Measurements from ENCODE around the gene KATNB1. TPM values are rescaled to one million over a fixed set of nuclear protein-coding genes. Genes with fewer than 3 reads are reported as not detected.

KATNB1 gene
- total RNA-seq, 1 experiment from 2014 or later: 60.4 TPM

DNA sequence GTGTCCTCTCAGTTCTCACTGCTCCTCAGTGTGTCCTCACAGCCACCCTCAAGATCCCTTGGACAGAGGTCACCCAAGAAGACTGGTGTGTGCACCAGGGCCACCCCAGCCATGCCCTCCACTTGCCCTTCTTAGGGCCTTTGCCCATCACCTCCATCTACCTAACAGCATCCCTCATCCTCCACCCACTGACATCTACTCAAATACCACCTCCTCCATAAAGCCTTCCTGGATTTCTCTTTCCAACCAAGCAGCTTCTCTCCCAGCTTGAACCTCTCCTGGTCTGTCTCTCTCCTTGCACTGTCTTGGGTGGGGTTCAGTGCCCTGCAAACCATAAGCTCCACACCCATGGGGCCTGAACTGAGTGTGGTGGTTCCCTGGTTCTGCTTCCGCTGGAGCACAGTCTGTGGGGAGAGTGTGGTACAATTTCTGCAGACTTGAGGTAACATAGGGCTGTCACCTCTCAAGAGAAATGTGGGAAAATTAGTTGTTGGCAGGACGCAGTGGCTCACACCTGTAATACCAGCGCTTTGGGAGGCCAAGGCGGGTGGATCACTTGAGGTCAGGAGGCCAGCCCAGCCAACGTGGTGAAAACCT is 14.4 kb downstream of the KATNB1 start:
- ATAC-seq (no peak), DNase-seq (ENCODE audit: low spot score) (no peak)
- no peaks in the 10 kb centered on the region for H3K4me1 Mint-ChIP-seq
- TF ChIP-seq ZNF219 (CRISPR knock-in tag; IDR thresholded peaks at IDR 0.05; ENCODE audit: borderline replicate concordance) (no peak), JAZF1 (CRISPR knock-in tag; IDR thresholded peaks at IDR 0.05) (no peak), RELA (CRISPR knock-in tag; IDR thresholded peaks at IDR 0.05; ENCODE audit: borderline replicate concordance) (no peak)
- H3K27ac Mint-ChIP-seq: no peak overlapping the region
- H3K4me3 Mint-ChIP-seq: no peak overlapping the region
- H3K9me3 Mint-ChIP-seq: no peaks in the 10 kb centered on the region
- POLR2A ChIA-PET: no interaction called here
- no peaks in the 10 kb centered on the region for H3K27me3 Mint-ChIP-seq (ENCODE audit: low read depth)
- CTCF ChIA-PET: interaction anchor here (0.5 kb wide), 1 partner anchor 191 kb away, joined by 3 read pairs; no protein-coding TSS in a partner anchor
- 0 out of 2 replicates have a peak, but pooled peaks cover 3% of the 10 kb centered on the region for H3K36me3 Mint-ChIP-seq

DNA sequence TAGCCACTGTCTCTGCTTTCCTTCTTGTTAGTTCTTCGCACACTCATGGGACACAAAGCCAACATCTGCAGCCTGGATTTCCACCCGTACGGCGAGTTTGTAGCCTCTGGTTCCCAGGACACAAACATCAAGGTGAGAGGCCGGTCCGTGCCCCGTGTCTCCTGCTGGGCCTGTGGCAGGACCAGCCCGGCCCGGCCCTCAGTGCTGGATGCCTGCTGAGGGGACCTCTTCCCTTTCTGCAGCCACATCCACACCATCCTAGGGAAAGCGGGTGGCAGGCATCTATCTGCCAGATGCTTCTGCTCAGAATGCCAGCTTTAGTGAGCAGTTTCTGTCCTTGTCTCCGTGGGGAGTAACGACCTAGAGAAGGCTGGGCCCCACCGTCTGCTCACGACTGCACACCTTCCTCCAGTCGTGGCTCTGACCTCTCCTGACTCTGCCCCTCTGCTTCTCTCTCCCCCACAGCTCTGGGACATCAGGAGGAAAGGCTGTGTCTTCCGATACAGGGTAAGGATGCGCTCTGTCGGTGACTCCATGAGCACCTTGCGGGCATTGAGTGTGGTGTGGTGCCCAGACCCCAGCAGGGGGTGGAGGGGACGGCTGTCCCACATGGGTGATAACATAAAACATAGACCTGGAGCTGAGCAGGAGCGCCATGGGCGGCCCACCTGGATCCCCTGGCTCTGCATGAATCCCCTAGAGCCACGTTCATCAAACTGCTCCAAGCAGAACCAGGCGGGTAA is 15.4 kb downstream of the KATNB1 start:
- no peaks in the 10 kb centered on the region for H3K9me3 Mint-ChIP-seq
- DNase-seq (ENCODE audit: low spot score) (no peak), ATAC-seq (no peak)
- TF ChIP-seq, protein P1, sequence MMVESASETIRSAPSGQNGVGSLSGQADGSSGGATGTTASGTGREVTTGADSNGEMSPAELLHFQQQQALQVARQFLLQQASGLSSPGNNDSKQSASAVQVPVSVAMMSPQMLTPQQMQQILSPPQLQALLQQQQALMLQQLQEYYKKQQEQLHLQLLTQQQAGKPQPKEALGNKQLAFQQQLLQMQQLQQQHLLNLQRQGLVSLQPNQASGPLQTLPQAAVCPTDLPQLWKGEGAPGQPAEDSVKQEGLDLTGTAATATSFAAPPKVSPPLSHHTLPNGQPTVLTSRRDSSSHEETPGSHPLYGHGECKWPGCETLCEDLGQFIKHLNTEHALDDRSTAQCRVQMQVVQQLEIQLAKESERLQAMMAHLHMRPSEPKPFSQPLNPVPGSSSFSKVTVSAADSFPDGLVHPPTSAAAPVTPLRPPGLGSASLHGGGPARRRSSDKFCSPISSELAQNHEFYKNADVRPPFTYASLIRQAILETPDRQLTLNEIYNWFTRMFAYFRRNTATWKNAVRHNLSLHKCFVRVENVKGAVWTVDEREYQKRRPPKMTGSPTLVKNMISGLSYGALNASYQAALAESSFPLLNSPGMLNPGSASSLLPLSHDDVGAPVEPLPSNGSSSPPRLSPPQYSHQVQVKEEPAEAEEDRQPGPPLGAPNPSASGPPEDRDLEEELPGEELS (CRISPR knock-in tag; IDR thresholded peaks at IDR 0.05): no peak
- no peak for TF ChIP-seq NFE2L1 (CRISPR knock-in tag; IDR thresholded peaks at IDR 0.05)
- TF ChIP-seq, protein P2, sequence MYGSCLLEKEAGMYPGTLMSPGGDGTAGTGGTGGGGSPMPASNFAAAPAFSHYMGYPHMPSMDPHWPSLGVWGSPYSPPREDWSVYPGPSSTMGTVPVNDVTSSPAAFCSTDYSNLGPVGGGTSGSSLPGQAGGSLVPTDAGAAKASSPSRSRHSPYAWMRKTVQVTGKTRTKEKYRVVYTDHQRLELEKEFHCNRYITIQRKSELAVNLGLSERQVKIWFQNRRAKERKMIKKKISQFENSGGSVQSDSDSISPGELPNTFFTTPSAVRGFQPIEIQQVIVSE (CRISPR knock-in tag; IDR thresholded peaks at IDR 0.05; ENCODE audit: borderline replicate concordance): no peak
- no peaks in the 10 kb centered on the region for H3K27me3 Mint-ChIP-seq (ENCODE audit: low read depth)
- ChIA-PET POLR2A (no interaction called here), CTCF (interaction anchor here (1.1 kb wide), 1 partner anchor 9 kb away, joined by 3 read pairs; no protein-coding TSS in a partner anchor)
- no peak overlapping the region for H3K27ac Mint-ChIP-seq
- peaks cover 3% of the 10 kb centered on the region; the same call in 1 of the 2 replicates for H3K36me3 Mint-ChIP-seq
- no peaks in the 10 kb centered on the region for H3K4me1 Mint-ChIP-seq
- H3K4me3 Mint-ChIP-seq: no peak overlapping the region

DNA sequence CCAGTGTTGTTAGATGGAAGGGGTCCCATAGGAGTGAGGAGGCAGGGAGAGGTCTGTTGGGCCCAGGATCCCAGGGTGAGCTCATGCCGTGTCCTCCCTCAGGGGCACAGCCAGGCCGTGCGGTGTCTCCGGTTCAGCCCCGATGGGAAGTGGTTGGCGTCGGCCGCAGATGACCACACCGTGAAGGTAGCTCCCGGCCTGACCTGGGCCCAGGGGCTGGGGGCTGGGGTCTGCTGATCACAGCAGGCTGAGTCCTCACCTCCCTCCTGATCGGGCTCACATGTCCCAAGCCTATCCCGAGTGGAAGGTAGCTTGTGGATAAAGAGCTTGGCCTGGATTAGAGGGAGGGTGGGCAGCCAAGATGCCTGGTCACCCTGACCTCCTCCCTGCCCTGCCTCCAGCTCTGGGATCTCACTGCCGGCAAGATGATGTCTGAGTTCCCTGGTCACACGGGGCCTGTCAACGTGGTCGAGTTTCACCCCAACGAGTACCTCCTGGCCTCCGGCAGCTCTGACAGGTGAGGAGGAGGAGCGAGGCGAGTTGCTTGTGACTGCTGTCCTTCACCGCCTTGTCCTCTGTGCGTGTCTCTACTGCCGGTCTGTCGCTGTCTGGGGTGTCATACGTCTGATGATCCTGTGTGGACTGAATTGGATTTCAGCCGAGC is 16.1 kb downstream of the KATNB1 start:
- Mint-ChIP-seq H3K4me1 (no peaks in the 10 kb centered on the region), H3K27me3 (ENCODE audit: low read depth) (no peaks in the 10 kb centered on the region), H3K4me3 (no peak overlapping the region), H3K9me3 (no peaks in the 10 kb centered on the region), H3K27ac (no peak overlapping the region), H3K36me3 (peaks cover 5% of the 10 kb centered on the region; the same call in 1 of the 2 replicates)
- ChIA-PET POLR2A (no interaction called here), CTCF (interaction anchor here (0.6 to 1.1 kb wide), 3 partner anchors 8 to 112 kb away, joined by 3 read pairs; no protein-coding TSS in a partner anchor)
- ATAC-seq (no peak), DNase-seq (ENCODE audit: low spot score) (no peak)
- TF ChIP-seq FOXK1 (CRISPR knock-in tag; IDR thresholded peaks at IDR 0.05) (no peak), SOX15 (CRISPR knock-in tag; IDR thresholded peaks at IDR 0.05) (no peak), ELF4 (CRISPR knock-in tag; IDR thresholded peaks at IDR 0.05; ENCODE audit: low read depth) (no peak), RELA (CRISPR knock-in tag; IDR thresholded peaks at IDR 0.05; ENCODE audit: borderline replicate concordance) (no peak), NFATC4 (CRISPR knock-in tag; IDR thresholded peaks at IDR 0.05) (no peak), PRRX2 (CRISPR knock-in tag; IDR thresholded peaks at IDR 0.05) (no peak), TCF7 (CRISPR knock-in tag; IDR thresholded peaks at IDR 0.05; ENCODE audit: low read depth) (no peak), GRHL2 (CRISPR knock-in tag; IDR thresholded peaks at IDR 0.05; ENCODE audit: insufficient replicate concordance, severe bottlenecking) (no peak), JAZF1 (CRISPR knock-in tag; IDR thresholded peaks at IDR 0.05) (no peak)
- TF ChIP-seq, protein P3, sequence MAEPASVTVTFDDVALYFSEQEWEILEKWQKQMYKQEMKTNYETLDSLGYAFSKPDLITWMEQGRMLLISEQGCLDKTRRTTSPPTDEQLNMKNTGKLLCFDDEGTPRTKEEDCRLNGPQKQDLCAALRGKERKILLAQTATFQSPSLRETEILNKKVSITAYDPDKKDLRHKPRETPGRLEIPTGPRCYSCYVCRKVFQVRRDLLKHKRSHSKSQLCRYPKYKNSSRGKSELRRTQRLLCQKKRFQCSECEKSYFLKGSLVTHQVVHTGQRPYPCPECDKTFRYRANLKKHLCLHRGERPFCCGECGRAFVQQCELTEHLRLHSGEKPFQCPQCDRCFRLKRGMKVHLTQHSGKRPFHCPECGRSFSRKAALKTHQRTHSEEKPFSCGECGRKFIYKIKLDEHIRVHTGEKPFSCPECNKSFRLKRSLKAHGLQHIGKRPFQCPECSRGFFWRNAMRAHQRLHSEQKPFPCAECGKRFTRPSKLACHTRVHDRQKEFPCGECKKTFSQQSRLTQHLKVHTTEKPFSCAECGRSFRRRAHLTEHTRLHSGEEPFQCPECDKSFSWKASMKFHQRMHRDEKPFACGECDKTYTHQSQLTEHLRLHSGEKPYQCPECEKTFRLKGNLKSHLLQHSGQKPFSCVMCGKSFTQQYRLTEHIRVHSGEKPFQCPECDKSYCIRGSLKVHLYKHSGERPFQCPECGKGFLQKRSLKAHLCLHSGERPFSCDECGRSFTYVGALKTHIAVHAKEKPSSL (CRISPR knock-in tag; conservative IDR thresholded peaks at IDR 0.05): no peak
- TF ChIP-seq, protein P4, sequence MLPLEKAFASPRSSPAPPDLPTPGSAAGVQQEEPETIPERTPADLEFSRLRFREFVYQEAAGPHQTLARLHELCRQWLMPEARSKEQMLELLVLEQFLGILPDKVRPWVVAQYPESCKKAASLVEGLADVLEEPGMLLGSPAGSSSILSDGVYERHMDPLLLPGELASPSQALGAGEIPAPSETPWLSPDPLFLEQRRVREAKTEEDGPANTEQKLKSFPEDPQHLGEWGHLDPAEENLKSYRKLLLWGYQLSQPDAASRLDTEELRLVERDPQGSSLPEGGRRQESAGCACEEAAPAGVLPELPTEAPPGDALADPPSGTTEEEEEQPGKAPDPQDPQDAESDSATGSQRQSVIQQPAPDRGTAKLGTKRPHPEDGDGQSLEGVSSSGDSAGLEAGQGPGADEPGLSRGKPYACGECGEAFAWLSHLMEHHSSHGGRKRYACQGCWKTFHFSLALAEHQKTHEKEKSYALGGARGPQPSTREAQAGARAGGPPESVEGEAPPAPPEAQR (CRISPR knock-in tag; IDR thresholded peaks at IDR 0.05): no peak
- TF ChIP-seq, protein P5, sequence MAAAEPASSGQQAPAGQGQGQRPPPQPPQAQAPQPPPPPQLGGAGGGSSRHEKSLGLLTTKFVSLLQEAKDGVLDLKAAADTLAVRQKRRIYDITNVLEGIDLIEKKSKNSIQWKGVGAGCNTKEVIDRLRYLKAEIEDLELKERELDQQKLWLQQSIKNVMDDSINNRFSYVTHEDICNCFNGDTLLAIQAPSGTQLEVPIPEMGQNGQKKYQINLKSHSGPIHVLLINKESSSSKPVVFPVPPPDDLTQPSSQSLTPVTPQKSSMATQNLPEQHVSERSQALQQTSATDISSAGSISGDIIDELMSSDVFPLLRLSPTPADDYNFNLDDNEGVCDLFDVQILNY (CRISPR knock-in tag; IDR thresholded peaks at IDR 0.05): no peak
- TF ChIP-seq, protein P1 (CRISPR knock-in tag; IDR thresholded peaks at IDR 0.05): no peak
